HuH-7.5 (cell line): ENCODE measurements around the gene CARHSP1.
"Not testable (repeated sequence)": the region's sequence is repeated elsewhere in the genome, so short reads cannot be mapped to it uniquely, and the experiment has no call there.

Experiments
- DNase-seq: peaks from one replicate; pipeline ENCODE4 v3.0.0; 2011; ENCODE audit warnings: low spot score

CARHSP1 gene

GRCh38 chr16:8828541-8829165, 40.2 kb downstream of the CARHSP1 start:
- DNase-seq: no peak

GRCh38 chr16:8826278-8826879, 42.4 kb downstream of the CARHSP1 start:
- DNase-seq: no peak

GRCh38 chr16:8822403-8822802, 46.4 kb downstream of the CARHSP1 start:
- DNase-seq: no peak

- DNase-seq: no peak
These were observed 49.3 kb downstream of the CARHSP1 start for GRCh38 chr16:8819411-8820034.

- no peak for DNase-seq
These were observed 50.1 kb downstream of the CARHSP1 start for GRCh38 chr16:8818504-8819270.

- DNase-seq: no peak
These were observed 51.7 kb downstream of the CARHSP1 start for GRCh38 chr16:8816967-8817655.

GRCh38 chr16:8814095-8814806, 54.6 kb downstream of the CARHSP1 start:
- no peak for DNase-seq

- DNase-seq: no peak
These were observed 56.5 kb downstream of the CARHSP1 start for GRCh38 chr16:8812162-8812843.

GRCh38 chr16:8808613-8809353, 60.0 kb downstream of the CARHSP1 start:
- DNase-seq: no peak

GRCh38 chr16:8808009-8808408, 60.8 kb downstream of the CARHSP1 start:
- no peak for DNase-seq

- DNase-seq: no peak
These were observed 61.6 kb downstream of the CARHSP1 start for GRCh38 chr16:8807189-8807588.

- no peak for DNase-seq
These were observed 62.4 kb downstream of the CARHSP1 start for GRCh38 chr16:8806272-8806983.

GRCh38 chr16:8804313-8804712, 64.5 kb downstream of the CARHSP1 start:
- no peak for DNase-seq

- DNase-seq: not testable (repeated sequence)
These were observed 65.1 kb downstream of the CARHSP1 start for GRCh38 chr16:8803733-8804132.
